HCT116 (cell line): ENCODE data around the gene ZSCAN5B. TPM values are rescaled to one million over a fixed set of nuclear protein-coding genes. Genes with fewer than 3 reads are reported as not detected.

Source experiments
- ATAC-seq: fragments of 200-7000 bp; cut with Tn5 transposase; 2 replicates; pipeline ENCODE4 v1.9.1; 2020; ENCODE audit warnings: mild to moderate bottlenecking, moderate library complexity
- BruUV-seq: library from RNA; stranded (reverse); fragments of 400-500 nt; replicated peaks from 2 replicates; lab custom pipeline; 2021; lab: Mats Ljungman, UMichigan
- CTCF ChIA-PET: fragments of 300-600 bp; sonication (Branson Sonifier 250); formaldehyde crosslinking; loops from one replicate; lab custom pipeline; 2021; ENCODE audit warnings: antibody characterized with exemption; lab: Charles Lee
- POLR2A ChIA-PET: fragments of 300-600, 350-600 bp; sonication (Branson Sonifier 250); formaldehyde crosslinking; loops from one replicate; lab custom pipeline; 2021; ENCODE audit warnings: antibody characterized with exemption; lab: Charles Lee
- RAD21 ChIA-PET, 2 experiments: fragments of 300-600 bp; sonication (Branson Sonifier 250); formaldehyde crosslinking; loops; one replicate each; lab custom pipeline; 2023; ENCODE audit warnings: low total read pairs in 2 of 2; ENCODE audit not compliant: uncharacterized antibody in 2 of 2, unreplicated experiment in 2 of 2, low non-redundant PET in 1 of 2; lab: Charles Lee
- DNase-seq: peaks from one replicate; pipeline ENCODE4 v3.0.0-alpha.2; 2010; ENCODE audit warnings: low read depth, low spot score
- H2AFZ ChIP-seq: fragments of 200-600 bp; shearing (Covaris generic), sonication (generic); 2 replicates; pipeline ENCODE4 v1.6.1; 2017; ENCODE audit warnings: low read depth, mixed run types, mixed read lengths, antibody characterized with exemption, low read length; ENCODE audit not compliant: poor library complexity, severe bottlenecking
- H3K27ac ChIP-seq: 2 replicates; pipeline ENCODE4 v1.5.1; 2012; ENCODE audit warnings: low read depth, low read length
- H3K27me3 ChIP-seq: fragments of 200-600 bp; sonication (generic); 2 replicates; pipeline ENCODE4 v1.6.1; 2016; ENCODE audit warnings: mixed run types, low read length, mixed read lengths; ENCODE audit not compliant: insufficient read depth
- H3K36me3 ChIP-seq, 2 experiments: fragments of 200-500 bp in 1 of 2; fragments of 200-600 bp in 1 of 2; sonication (Bioruptor generic) in 1 of 2; sonication (generic) in 1 of 2; 2 replicates each; pipeline versions ENCODE4 v1.5.1 to v1.6.1; 2014 to 2016; ENCODE audit warnings: low read length in 2 of 2, inconsistent platforms in 1 of 2, mixed read lengths in 1 of 2, mixed run types in 1 of 2; ENCODE audit not compliant: insufficient read depth in 2 of 2, control insufficient read depth in 1 of 2
- H3K4me1 ChIP-seq, 2 experiments: fragments of 200-600 bp in 1 of 2; sonication (generic) in 1 of 2; 2 replicates each; pipeline versions ENCODE4 v1.5.1 to v1.6.1; 2012 to 2017; ENCODE audit warnings: low read length in 2 of 2, inconsistent platforms in 1 of 2, mild to moderate bottlenecking in 1 of 2, mixed read lengths in 1 of 2, mixed run types in 1 of 2, moderate library complexity in 1 of 2; ENCODE audit not compliant: insufficient read depth in 2 of 2, control insufficient read depth in 1 of 2
- H3K4me2 ChIP-seq: fragments of 200-600 bp; sonication (generic); 2 replicates; pipeline ENCODE4 v1.6.1; 2017; ENCODE audit warnings: mixed run types, low read length, mixed read lengths
- H3K4me3 ChIP-seq, 2 experiments: fragments of 200-600 bp in 1 of 2; sonication (generic) in 1 of 2; replicated peaks in 1 of 2; 2 replicates each; pipeline ENCODE4 v1.5.1; 2011 to 2016; ENCODE audit warnings: low read length in 2 of 2, control low read depth in 1 of 2, low read depth in 1 of 2, mild to moderate bottlenecking in 1 of 2, mixed read lengths in 1 of 2, mixed run types in 1 of 2
- H3K79me2 ChIP-seq: fragments of 200-600 bp; sonication (generic); 2 replicates; pipeline ENCODE4 v1.6.1; 2017; ENCODE audit warnings: mild to moderate bottlenecking, mixed run types, low read length, moderate library complexity, mixed read lengths; ENCODE audit not compliant: insufficient read depth
- H3K9ac ChIP-seq: fragments of 200-600 bp; sonication (generic); 2 replicates; pipeline ENCODE4 v1.6.1; 2016; ENCODE audit warnings: low read length, mixed read lengths
- H3K9me2 ChIP-seq: fragments of 200-600 bp; sonication (generic), shearing (Covaris generic); 2 replicates; pipeline ENCODE4 v1.6.1; 2017; ENCODE audit warnings: mixed run types, mild to moderate bottlenecking, moderate library complexity; ENCODE audit not compliant: insufficient read depth
- H3K9me3 ChIP-seq, 2 experiments: fragments of 200-500 bp in 1 of 2; fragments of 200-600 bp in 1 of 2; sonication (Bioruptor generic) in 1 of 2; sonication (generic) in 1 of 2; 2 replicates each; pipeline ENCODE4 v1.6.1; 2014 to 2017; ENCODE audit warnings: low read length in 2 of 2, mixed read lengths in 2 of 2, inconsistent platforms in 1 of 2, low read depth in 1 of 2, mild to moderate bottlenecking in 1 of 2, mixed run types in 1 of 2, moderate library complexity in 1 of 2; ENCODE audit not compliant: control insufficient read depth in 1 of 2, insufficient read depth in 1 of 2
- H4K20me1 ChIP-seq: fragments of 200-600 bp; sonication (generic), shearing (Covaris generic); 2 replicates; pipeline ENCODE4 v1.6.1; 2017; ENCODE audit warnings: mixed run types, mild to moderate bottlenecking, moderate library complexity; ENCODE audit not compliant: insufficient read depth
- EZH2 ChIP-seq: fragments of 200-600 bp; sonication (generic); IDR thresholded peaks from 2 replicates; pipeline ENCODE4 v1.6.1; 2017; ENCODE audit warnings: antibody characterized with exemption, mixed run types
- FOSL1 ChIP-seq: IDR thresholded peaks from 2 replicates; pipeline ENCODE4 v1.6.1; 2012; ENCODE audit warnings: low read depth
- JUND ChIP-seq: IDR thresholded peaks from 2 replicates; pipeline ENCODE4 v1.6.1; 2012
- POLR2A ChIP-seq: IDR thresholded peaks from 2 replicates; pipeline ENCODE4 v1.7.0; 2011; ENCODE audit warnings: borderline replicate concordance; ENCODE audit not compliant: insufficient read depth, insufficient read length; ENCODE audit errors: extremely low read depth
- POLR2AphosphoS5 ChIP-seq: IDR thresholded peaks from 2 replicates; pipeline ENCODE4 v1.6.1; 2011; ENCODE audit warnings: mild to moderate bottlenecking, low read depth, low read length, moderate library complexity
- SRF ChIP-seq: IDR thresholded peaks from 2 replicates; pipeline ENCODE4 v1.6.1; 2012; ENCODE audit warnings: low read depth
- TCF7L2 ChIP-seq: IDR thresholded peaks from 2 replicates; pipeline ENCODE4 v1.7.0; 2011; ENCODE audit warnings: borderline replicate concordance, inconsistent platforms; ENCODE audit not compliant: insufficient read depth, insufficient read length; ENCODE audit errors: extremely low read depth
- YY1 ChIP-seq: IDR thresholded peaks from 2 replicates; pipeline ENCODE4 v1.6.1; 2011; ENCODE audit warnings: low read length, low read depth, moderate library complexity, mild to moderate bottlenecking; ENCODE audit not compliant: insufficient replicate concordance; ENCODE audit errors: extremely low read depth
- intact Hi-C: fragments of 100-400 bp; cut with micrococcal nuclease; formaldehyde crosslinking; loops from 2 replicates; pipeline ENCODE4 v1.10.0; 2022
- total RNA-seq: library from RNA; stranded (reverse); gene quantifications from one replicate; pipeline ENCODE4 v1.2.1, GENCODE V29; 2021; ENCODE audit not compliant: unreplicated experiment
- TF ChIP-seq, protein P1 (sequence below): IDR thresholded peaks from 2 replicates; pipeline ENCODE4 v1.6.1; 2011; ENCODE audit warnings: mild to moderate bottlenecking, low read length, moderate library complexity; ENCODE audit not compliant: insufficient replicate concordance; ENCODE audit errors: extremely low read depth
- TF ChIP-seq, protein P2 (sequence below): IDR thresholded peaks from 2 replicates; pipeline ENCODE4 v1.6.1; 2012
- TF ChIP-seq, protein P3 (sequence below), 3 experiments: fragments of 200-600 bp in 1 of 3; sonication (generic) in 1 of 3; IDR thresholded peaks in 2 of 3; conservative IDR thresholded peaks in 1 of 3; 2 replicates each; pipeline ENCODE4 v1.5.1; 2012 to 2017; ENCODE audit warnings: low read depth in 2 of 3, low read length in 2 of 3, antibody characterized with exemption in 1 of 3, borderline replicate concordance in 1 of 3, control low read depth in 1 of 3, mild to moderate bottlenecking in 1 of 3, mixed read lengths in 1 of 3, mixed run types in 1 of 3, moderate library complexity in 1 of 3; ENCODE audit not compliant: insufficient read depth in 1 of 3

ZSCAN5B gene
- total RNA-seq, 1 experiment from 2014 or later = not detected

DNA sequence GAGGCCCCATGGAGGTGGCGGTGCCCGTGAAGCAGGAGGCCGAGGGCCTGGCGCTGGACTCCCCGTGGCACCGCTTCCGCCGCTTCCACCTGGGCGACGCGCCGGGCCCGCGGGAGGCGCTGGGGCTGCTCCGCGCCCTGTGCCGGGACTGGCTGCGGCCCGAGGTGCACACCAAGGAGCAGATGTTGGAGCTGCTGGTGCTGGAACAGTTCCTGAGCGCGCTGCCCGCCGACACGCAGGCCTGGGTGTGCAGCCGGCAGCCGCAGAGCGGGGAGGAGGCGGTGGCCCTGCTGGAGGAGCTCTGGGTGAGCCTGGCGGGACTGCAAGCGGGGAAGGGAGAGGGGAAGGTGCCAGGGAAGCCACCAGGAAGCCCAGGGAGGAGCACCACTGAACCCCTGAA is 50.7 kb downstream of the ZSCAN5B start:
- no peak for TF ChIP-seq POLR2AphosphoS5
- TF ChIP-seq, protein P1, sequence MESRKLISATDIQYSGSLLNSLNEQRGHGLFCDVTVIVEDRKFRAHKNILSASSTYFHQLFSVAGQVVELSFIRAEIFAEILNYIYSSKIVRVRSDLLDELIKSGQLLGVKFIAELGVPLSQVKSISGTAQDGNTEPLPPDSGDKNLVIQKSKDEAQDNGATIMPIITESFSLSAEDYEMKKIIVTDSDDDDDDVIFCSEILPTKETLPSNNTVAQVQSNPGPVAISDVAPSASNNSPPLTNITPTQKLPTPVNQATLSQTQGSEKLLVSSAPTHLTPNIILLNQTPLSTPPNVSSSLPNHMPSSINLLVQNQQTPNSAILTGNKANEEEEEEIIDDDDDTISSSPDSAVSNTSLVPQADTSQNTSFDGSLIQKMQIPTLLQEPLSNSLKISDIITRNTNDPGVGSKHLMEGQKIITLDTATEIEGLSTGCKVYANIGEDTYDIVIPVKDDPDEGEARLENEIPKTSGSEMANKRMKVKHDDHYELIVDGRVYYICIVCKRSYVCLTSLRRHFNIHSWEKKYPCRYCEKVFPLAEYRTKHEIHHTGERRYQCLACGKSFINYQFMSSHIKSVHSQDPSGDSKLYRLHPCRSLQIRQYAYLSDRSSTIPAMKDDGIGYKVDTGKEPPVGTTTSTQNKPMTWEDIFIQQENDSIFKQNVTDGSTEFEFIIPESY = no peak
- no peak for TF ChIP-seq TCF7L2
- TF ChIP-seq YY1 = no peak
- TF ChIP-seq, protein P2, sequence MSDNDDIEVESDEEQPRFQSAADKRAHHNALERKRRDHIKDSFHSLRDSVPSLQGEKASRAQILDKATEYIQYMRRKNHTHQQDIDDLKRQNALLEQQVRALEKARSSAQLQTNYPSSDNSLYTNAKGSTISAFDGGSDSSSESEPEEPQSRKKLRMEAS = no peak
- no peak for TF ChIP-seq JUND
- TF ChIP-seq SRF = no peak
- no peak for TF ChIP-seq POLR2A
- TF ChIP-seq, protein P3, sequence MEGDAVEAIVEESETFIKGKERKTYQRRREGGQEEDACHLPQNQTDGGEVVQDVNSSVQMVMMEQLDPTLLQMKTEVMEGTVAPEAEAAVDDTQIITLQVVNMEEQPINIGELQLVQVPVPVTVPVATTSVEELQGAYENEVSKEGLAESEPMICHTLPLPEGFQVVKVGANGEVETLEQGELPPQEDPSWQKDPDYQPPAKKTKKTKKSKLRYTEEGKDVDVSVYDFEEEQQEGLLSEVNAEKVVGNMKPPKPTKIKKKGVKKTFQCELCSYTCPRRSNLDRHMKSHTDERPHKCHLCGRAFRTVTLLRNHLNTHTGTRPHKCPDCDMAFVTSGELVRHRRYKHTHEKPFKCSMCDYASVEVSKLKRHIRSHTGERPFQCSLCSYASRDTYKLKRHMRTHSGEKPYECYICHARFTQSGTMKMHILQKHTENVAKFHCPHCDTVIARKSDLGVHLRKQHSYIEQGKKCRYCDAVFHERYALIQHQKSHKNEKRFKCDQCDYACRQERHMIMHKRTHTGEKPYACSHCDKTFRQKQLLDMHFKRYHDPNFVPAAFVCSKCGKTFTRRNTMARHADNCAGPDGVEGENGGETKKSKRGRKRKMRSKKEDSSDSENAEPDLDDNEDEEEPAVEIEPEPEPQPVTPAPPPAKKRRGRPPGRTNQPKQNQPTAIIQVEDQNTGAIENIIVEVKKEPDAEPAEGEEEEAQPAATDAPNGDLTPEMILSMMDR (IDR thresholded peaks at IDR 0.05 in 2 of 3, conservative IDR thresholded peaks at IDR 0.05 in 1 of 3; ENCODE audit: borderline replicate concordance in 1 of 3, insufficient read depth in 1 of 3, low read depth in 2 of 3, low read length in 2 of 3) = no peak
- no peak for TF ChIP-seq FOSL1
- no peak for TF ChIP-seq EZH2
- ATAC-seq (no peak), DNase-seq (no peak)
- Histone ChIP-seq H3K4me1 (peaks cover 0 to under 1% of the 10 kb centered on the region in 2 experiments; a peak in 1 of 4 replicates), H3K4me3 (no peak overlapping the region), H3K9me3 (no peaks in the 10 kb centered on the region), H4K20me1 (no peaks in the 10 kb centered on the region), H3K27ac (no peak overlapping the region), H3K4me2 (no peak overlapping the region), H3K36me3 (no peaks in the 10 kb centered on the region), H2AFZ (no peak overlapping the region), H3K27me3 (no peaks in the 10 kb centered on the region), H3K9ac (no peak overlapping the region), H3K9me2 (no peaks in the 10 kb centered on the region), H3K79me2 (no peaks in the 10 kb centered on the region; the same call in 1 of the 2 replicates)
- POLR2A ChIA-PET = no interaction called here
- CTCF ChIA-PET = no interaction called here
- RAD21 ChIA-PET = no interaction called here
- intact Hi-C loops = no loop called here
- BruUV-seq = no TSS peak
